H1 (cell line): ENCODE results near the gene SH3RF2. TPM values are rescaled to one million over a fixed set of nuclear protein-coding genes. Genes with fewer than 3 reads are reported as not detected.

Experiments used
- BACH1 ChIP-seq: IDR thresholded peaks from 2 replicates; pipeline ENCODE4 v1.6.1; 2012; ENCODE audit warnings: low read length, improper control_type of control experiment
- BCL11A ChIP-seq, 2 experiments: IDR thresholded peaks; one replicate each; pipeline ENCODE4 v1.6.1; 2011; ENCODE audit warnings: low read depth in 2 of 2, low read length in 2 of 2, mild to moderate bottlenecking in 2 of 2
- CBX8 ChIP-seq: fragments of 300-800, 300-1000 bp; sonication (generic); IDR thresholded peaks from 2 replicates; pipeline ENCODE4 v1.7.1; 2016; ENCODE audit warnings: low read depth, low read length, borderline replicate concordance
- CREB1 ChIP-seq: IDR thresholded peaks from 2 replicates; pipeline ENCODE4 v1.6.1; 2012; ENCODE audit warnings: inconsistent platforms
- CTBP2 ChIP-seq: IDR thresholded peaks from 2 replicates; pipeline ENCODE4 v1.7.0; 2011; ENCODE audit warnings: borderline replicate concordance, mild to moderate bottlenecking, moderate library complexity, mixed read lengths, low read length; ENCODE audit not compliant: insufficient read depth, insufficient read length
- EGR1 ChIP-seq: IDR thresholded peaks from 2 replicates; pipeline ENCODE4 v1.6.1; 2011; ENCODE audit warnings: low read depth, low read length, borderline replicate concordance
- FOSL1 ChIP-seq: IDR thresholded peaks from 2 replicates; pipeline ENCODE4 v1.6.1; 2011; ENCODE audit warnings: mild to moderate bottlenecking, low read depth, low read length, moderate library complexity; ENCODE audit not compliant: insufficient read depth
- GABPA ChIP-seq: IDR thresholded peaks from 2 replicates; pipeline ENCODE4 v1.6.1; 2011; ENCODE audit warnings: mild to moderate bottlenecking, low read length, moderate library complexity, borderline replicate concordance; ENCODE audit not compliant: insufficient read depth
- HDAC2 ChIP-seq, 2 experiments: fragments of 300-600 bp in 1 of 2; sonication (generic) in 1 of 2; IDR thresholded peaks; 2 replicates each; pipeline ENCODE4 v1.6.1; 2011 to 2012; ENCODE audit warnings: low read depth in 2 of 2, low read length in 2 of 2, mild to moderate bottlenecking in 2 of 2, moderate library complexity in 2 of 2, borderline replicate concordance in 1 of 2, inconsistent platforms in 1 of 2
- MAX ChIP-seq: IDR thresholded peaks from 2 replicates; pipeline ENCODE4 v1.6.1; 2012; ENCODE audit warnings: inconsistent platforms
- NANOG ChIP-seq: IDR thresholded peaks from 2 replicates; pipeline ENCODE4 v1.6.1; 2011; ENCODE audit warnings: low read length, low read depth, mild to moderate bottlenecking, inconsistent platforms; ENCODE audit not compliant: insufficient read depth, poor library complexity, severe bottlenecking
- PHF8 ChIP-seq: fragments of 200-600 bp; sonication (generic); conservative IDR thresholded peaks from 2 replicates; pipeline ENCODE4 v1.7.1; 2012; ENCODE audit warnings: low read depth, mild to moderate bottlenecking, inconsistent platforms, low read length, moderate library complexity
- POLR2AphosphoS5 ChIP-seq: IDR thresholded peaks from 2 replicates; pipeline ENCODE4 v1.6.1; 2011; ENCODE audit warnings: low read depth, low read length
- POU5F1 ChIP-seq: IDR thresholded peaks from 2 replicates; pipeline ENCODE4 v1.6.1; 2011; ENCODE audit warnings: low read depth, mild to moderate bottlenecking, low read length, moderate library complexity
- RAD21 ChIP-seq, 2 experiments: IDR thresholded peaks in 1 of 2; conservative IDR thresholded peaks in 1 of 2; 2 replicates each; pipeline ENCODE4 v1.6.1; 2011; ENCODE audit warnings: low read depth in 2 of 2, low read length in 2 of 2, improper control_type of control experiment in 1 of 2, inconsistent platforms in 1 of 2, mild to moderate bottlenecking in 1 of 2, moderate library complexity in 1 of 2
- RFX5 ChIP-seq: IDR thresholded peaks from 2 replicates; pipeline ENCODE4 v1.6.1; 2011; ENCODE audit warnings: low read depth, low read length, improper control_type of control experiment, borderline replicate concordance
- RNF2 ChIP-seq: fragments of 200-900, 300-1000 bp; sonication (generic); IDR thresholded peaks from 2 replicates; pipeline ENCODE4 v1.7.1; 2016; ENCODE audit warnings: borderline replicate concordance, low read depth, mild to moderate bottlenecking, antibody characterized with exemption, low read length; ENCODE audit not compliant: poor library complexity, severe bottlenecking; ENCODE audit errors: missing control alignments
- SAP30 ChIP-seq: fragments of 300-600 bp; sonication (generic); IDR thresholded peaks from 2 replicates; pipeline ENCODE4 v1.7.1; 2012; ENCODE audit warnings: low read length, moderate library complexity, mild to moderate bottlenecking, inconsistent platforms; ENCODE audit not compliant: insufficient read depth, insufficient replicate concordance
- TAF7 ChIP-seq: optimal IDR thresholded peaks from 2 replicates; pipeline ENCODE3; 2011; ENCODE audit warnings: low read depth, mild to moderate bottlenecking, inconsistent platforms, low read length, moderate library complexity, borderline replicate concordance
- TBP ChIP-seq: IDR thresholded peaks from 2 replicates; pipeline ENCODE4 v1.6.1; 2011; ENCODE audit warnings: low read depth, low read length, improper control_type of control experiment
- TCF12 ChIP-seq: IDR thresholded peaks from 2 replicates; pipeline ENCODE4 v1.6.1; 2011; ENCODE audit warnings: low read depth, mild to moderate bottlenecking, low read length
- TEAD4 ChIP-seq: IDR thresholded peaks from 2 replicates; pipeline ENCODE4 v1.6.1; 2012; ENCODE audit warnings: low read depth, low read length, inconsistent platforms, mixed read lengths
- ZNF274 ChIP-seq: IDR thresholded peaks from 2 replicates; pipeline ENCODE4 v1.7.0; 2012; ENCODE audit warnings: low read length, borderline replicate concordance; ENCODE audit errors: extremely low read depth
- polyA plus RNA-seq, 7 experiments: library from polyadenylated mRNA; depleted of rRNA in 3 of 7; stranded (reverse) in 5 of 7; unstranded in 2 of 7; fragments of >200 nt in 5 of 7; fragments of 200-250 nt in 2 of 7; gene quantifications; 1 replicate in 5 of 7; 2 replicates in 1 of 7; 4 replicates in 1 of 7; pipeline versions ENCODE4 v1.2.1 to v1.2.3, GENCODE V29; 2011 to 2013; ENCODE audit warnings: missing spikeins in 2 of 7, mixed read lengths in 2 of 7
- total RNA-seq: library from RNA; stranded (reverse); fragmentation: NEBNext Ultra II Directional; extraction: Animal tissue kit (Norgen Biotek cat#: 25700); gene quantifications from 2 replicates; pipeline ENCODE4 v1.2.1, GENCODE V29; 2021

SH3RF2 gene
- total and polyA plus RNA-seq, 2 of the 8 experiments (the other 6 are each of a cell fraction or from before 2014, with no cell fraction given) = 0.80 to 0.95 TPM

- TF ChIP-seq ZNF274 (no peak), CREB1 (no peak), RAD21 (IDR thresholded peaks at IDR 0.05 in 1 of 2, conservative IDR thresholded peaks at IDR 0.05 in 1 of 2; ENCODE audit: low read depth in 2 of 2, low read length in 2 of 2) (no peak), PHF8 (no peak), CTBP2 (no peak), TAF7 (no peak), POU5F1 (peak; percentile 65; the same call in 1 of the 2 replicates), SAP30 (no peak), BCL11A (IDR thresholded peaks at IDR 0.05; ENCODE audit: low read depth in 2 of 2, low read length in 2 of 2) (no peak), CBX8 (no peak), BACH1 (no peak), EGR1 (no peak), HDAC2 (IDR thresholded peaks at IDR 0.05; ENCODE audit: borderline replicate concordance in 1 of 2, low read depth in 2 of 2, low read length in 2 of 2) (peak in 1 of 2 experiments; percentile 64; a peak in 1 of 4 replicates), GABPA (no peak), FOSL1 (no peak), POLR2AphosphoS5 (no peak), TCF12 (0 out of 2 replicates have a peak, but pooled peaks have one; percentile 52), TEAD4 (peak; percentile 51; the same call in 1 of the 2 replicates), RFX5 (no peak), TBP (no peak), RNF2 (no peak), NANOG (peak; percentile 74), MAX (no peak)
Measured at GRCh38 chr5:146026307-146027010, 90.1 kb downstream of the SH3RF2 start (continued).
